AG04449 (cell line): ENCODE data around the gene MRRF.
"Not testable (repeated sequence)": the region's sequence is repeated elsewhere in the genome, so short reads cannot be mapped to it uniquely, and the experiment has no call there.

Source experiments
- CTCF ChIA-PET: fragments of 350-600 bp; formaldehyde crosslinking; extraction: SDS; loops from one replicate; lab custom pipeline; 2021; ENCODE audit warnings: antibody characterized with exemption; lab: Yijun Ruan, JAX
- POLR2A ChIA-PET: fragments of 400-600, 350-600 bp; formaldehyde crosslinking; extraction: SDS; loops from one replicate; lab custom pipeline; 2020; ENCODE audit warnings: antibody characterized with exemption, inconsistent platforms; lab: Yijun Ruan, JAX
- DNase-seq: peaks from one replicate; pipeline ENCODE4 v3.0.0-alpha.2; 2010; ENCODE audit warnings: low read depth, low spot score
- H3K4me3 ChIP-seq: 2 replicates; pipeline ENCODE4 v1.5.1; 2011; ENCODE audit warnings: low read depth, mild to moderate bottlenecking, control low read depth, low read length
- TF ChIP-seq, protein P1 (sequence below): IDR thresholded peaks from one replicate; pipeline ENCODE4 v1.5.1; 2011; ENCODE audit warnings: mild to moderate bottlenecking, moderate library complexity, low read length, control low read depth, inconsistent platforms; ENCODE audit not compliant: insufficient read depth; ENCODE audit errors: missing control alignments

The MRRF gene

DNA sequence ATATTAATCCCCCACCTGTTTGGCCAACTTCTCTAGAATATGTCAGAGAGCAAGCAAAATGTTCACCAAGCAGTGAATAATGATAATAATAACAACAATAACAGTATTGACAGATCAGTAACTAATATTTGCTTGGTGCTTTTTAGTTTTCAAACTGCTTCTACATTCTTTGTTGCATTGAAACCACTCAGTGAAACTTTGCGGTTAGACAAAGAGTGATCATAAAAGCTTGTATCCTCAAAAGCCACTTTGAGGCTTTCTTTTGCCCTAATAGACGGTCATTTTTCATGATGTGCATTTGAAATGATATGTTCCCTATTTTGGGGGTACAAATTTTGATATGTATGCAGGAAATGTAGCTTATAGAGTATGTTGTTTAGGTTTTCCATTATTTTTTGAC is 62.5 kb downstream of the MRRF start:
- TF ChIP-seq, protein P1, sequence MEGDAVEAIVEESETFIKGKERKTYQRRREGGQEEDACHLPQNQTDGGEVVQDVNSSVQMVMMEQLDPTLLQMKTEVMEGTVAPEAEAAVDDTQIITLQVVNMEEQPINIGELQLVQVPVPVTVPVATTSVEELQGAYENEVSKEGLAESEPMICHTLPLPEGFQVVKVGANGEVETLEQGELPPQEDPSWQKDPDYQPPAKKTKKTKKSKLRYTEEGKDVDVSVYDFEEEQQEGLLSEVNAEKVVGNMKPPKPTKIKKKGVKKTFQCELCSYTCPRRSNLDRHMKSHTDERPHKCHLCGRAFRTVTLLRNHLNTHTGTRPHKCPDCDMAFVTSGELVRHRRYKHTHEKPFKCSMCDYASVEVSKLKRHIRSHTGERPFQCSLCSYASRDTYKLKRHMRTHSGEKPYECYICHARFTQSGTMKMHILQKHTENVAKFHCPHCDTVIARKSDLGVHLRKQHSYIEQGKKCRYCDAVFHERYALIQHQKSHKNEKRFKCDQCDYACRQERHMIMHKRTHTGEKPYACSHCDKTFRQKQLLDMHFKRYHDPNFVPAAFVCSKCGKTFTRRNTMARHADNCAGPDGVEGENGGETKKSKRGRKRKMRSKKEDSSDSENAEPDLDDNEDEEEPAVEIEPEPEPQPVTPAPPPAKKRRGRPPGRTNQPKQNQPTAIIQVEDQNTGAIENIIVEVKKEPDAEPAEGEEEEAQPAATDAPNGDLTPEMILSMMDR = no peak
- POLR2A ChIA-PET = interaction anchor here (0.6 kb wide), 1 partner anchor 38 kb away, joined by 4 read pairs; no protein-coding TSS in a partner anchor
- no peak for DNase-seq
- CTCF ChIA-PET = interaction anchor here (1.2 to 2.1 kb wide), 2 partner anchors 24 to 202 kb away, joined by 4 to 7 read pairs; no protein-coding TSS in a partner anchor
- H3K4me3 ChIP-seq = no peak overlapping the region

DNA sequence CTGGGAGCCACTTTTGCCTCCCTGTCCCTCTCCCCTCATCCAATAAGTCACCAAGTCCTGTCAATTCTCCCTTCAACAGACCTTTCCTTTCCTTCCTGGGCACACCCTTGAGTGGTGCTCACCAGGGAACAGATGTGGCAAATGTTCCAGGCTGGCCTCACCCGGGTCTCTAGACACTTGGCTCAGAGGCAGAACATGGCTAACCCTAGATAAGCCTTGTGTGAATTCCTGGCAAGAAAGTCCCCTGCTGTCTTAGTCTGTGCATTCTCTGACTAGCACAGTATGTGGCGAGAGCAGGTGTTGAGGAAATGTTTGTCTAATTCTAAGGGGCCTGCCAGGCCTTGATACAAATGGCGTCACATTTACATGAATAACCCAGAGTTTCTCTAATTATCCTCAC is 64.9 kb downstream of the MRRF start:
- TF ChIP-seq, protein P1 = no peak
- DNase-seq = no peak
- no peak overlapping the region for H3K4me3 ChIP-seq
- POLR2A ChIA-PET = no interaction called here
- CTCF ChIA-PET = interaction anchor here (1.0 to 1.3 kb wide), 2 partner anchors 9 to 17 kb away, joined by 3 read pairs; no protein-coding TSS in a partner anchor

DNA sequence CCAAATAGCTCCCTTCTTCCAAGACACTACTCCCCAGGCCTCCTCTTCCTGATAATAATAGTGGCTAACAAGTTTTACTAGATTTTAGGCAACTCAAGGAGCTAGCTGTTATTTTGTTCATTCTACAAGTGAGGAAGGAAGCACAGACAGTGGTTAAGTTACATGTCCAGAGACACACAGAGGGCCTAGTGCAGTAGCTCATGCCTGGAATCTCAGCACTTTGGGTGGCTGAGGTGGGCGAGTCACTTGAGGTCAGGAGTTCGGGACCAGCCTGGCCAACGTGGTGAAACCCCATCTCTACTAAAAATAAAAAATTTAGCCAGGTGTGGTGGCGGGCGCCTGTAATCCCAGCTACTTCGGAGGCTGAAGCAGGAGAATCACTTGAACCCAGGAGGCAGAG is 65.8 kb downstream of the MRRF start:
- H3K4me3 ChIP-seq, POLR2A ChIA-PET, DNase-seq: not testable (repeated sequence)
- CTCF ChIA-PET = interaction anchor here (1.0 to 1.3 kb wide), 3 partner anchors 8 to 206 kb away, joined by 3 read pairs; no protein-coding TSS in a partner anchor

DNA sequence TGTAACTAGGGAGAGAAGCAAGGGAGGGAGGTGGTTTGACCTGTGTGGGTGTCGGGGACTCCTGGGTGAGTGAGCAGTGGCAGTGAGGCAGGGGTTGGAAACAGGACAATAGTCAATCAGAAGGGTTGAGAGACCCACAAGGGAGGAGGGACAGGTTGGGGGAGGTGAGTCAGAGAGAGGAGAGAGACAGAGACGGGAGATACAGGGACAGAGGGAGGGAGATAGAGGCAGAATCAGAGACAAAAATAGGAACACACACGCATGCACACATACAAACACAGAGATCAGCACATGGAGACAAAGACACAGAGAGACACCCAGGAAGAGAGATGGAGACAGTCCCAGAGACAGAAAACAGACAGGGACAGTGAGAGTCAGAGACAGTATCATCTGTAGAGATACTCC is 66.8 kb downstream of the MRRF start:
- TF ChIP-seq, protein P1 = no peak
- no peak overlapping the region for H3K4me3 ChIP-seq
- no peak for DNase-seq
- POLR2A ChIA-PET = no interaction called here
- CTCF ChIA-PET = interaction anchor here (1.1 kb wide), 1 partner anchor 207 kb away, joined by 3 read pairs; no protein-coding TSS in a partner anchor

DNA sequence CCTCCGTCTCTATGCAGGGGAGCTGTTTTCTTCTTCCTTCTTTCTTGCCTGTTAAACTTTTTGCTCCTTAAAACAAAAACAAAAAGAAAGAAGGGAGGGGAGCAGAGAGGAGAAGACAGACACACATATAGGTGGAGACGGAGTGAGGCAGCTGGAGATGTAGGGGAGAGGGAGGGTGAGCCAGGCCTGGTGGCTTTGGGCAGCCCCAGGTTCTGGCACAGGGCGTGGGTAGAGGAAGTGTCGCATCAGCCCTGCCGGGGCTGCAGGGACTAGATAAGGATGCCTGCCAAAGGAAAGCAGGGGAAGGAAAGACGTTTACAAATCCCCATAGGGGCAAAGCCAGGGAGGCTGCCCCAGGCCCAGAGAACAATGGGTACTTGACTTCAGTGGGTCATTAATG is 67.4 kb downstream of the MRRF start:
- TF ChIP-seq, protein P1 = no peak
- ChIA-PET CTCF (no interaction called here), POLR2A (no interaction called here)
- H3K4me3 ChIP-seq = no peak overlapping the region
- no peak for DNase-seq

DNA sequence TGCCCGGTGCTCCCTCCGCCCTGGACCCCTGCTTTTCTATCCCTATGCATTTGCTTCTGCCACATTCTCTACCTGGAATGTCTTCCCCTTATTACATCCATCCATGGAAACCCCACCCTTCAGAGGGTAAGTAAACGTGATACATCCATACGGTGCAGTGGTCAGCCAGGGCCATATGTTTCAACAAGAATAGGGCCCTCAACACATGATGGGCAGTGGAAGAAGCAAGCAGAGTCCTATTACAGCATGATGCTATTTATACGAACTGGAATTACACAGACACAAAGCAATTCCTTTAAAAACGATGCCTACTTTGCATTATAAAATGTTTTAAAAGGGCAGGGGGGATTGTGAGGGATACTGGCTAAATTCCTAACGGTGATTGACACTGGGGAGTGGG is 68.0 kb downstream of the MRRF start:
- ChIA-PET POLR2A (no interaction called here), CTCF (interaction anchor here (1.0 to 2.8 kb wide), 2 partner anchors 24 to 209 kb away, joined by 3 to 17 read pairs; no protein-coding TSS in a partner anchor)
- TF ChIP-seq, protein P1 = no peak
- no peak overlapping the region for H3K4me3 ChIP-seq
- DNase-seq = no peak
